ENCODE data around the gene RHBDF2.
"Not testable (repeated sequence)": the region's sequence is repeated elsewhere in the genome, so short reads cannot be mapped to it uniquely, and the experiment has no call there.

Gene RHBDF2

GRCh38 chr17:76528156-76528527 lies 26.9 kb upstream of the RHBDF2 start:
- no peak overlapping the region for H3K9ac ChIP-seq (ENCODE audit: low read length)
- no peaks in the 10 kb centered on the region for H3F3A ChIP-seq (ENCODE audit: insufficient read depth, low read length)
- no peaks in the 10 kb centered on the region for H4K20me1 ChIP-seq (ENCODE audit: insufficient read depth, low read length)
- peaks cover 62% of the 10 kb centered on the region for H3K27me3 ChIP-seq (replicated peaks; ENCODE audit: insufficient read depth, low read length)
- no peak overlapping the region for H3K27ac ChIP-seq (ENCODE audit: low read length)
- no peak overlapping the region for H3K4me2 ChIP-seq (ENCODE audit: low read depth, low read length)
- DNase-seq: no peak
- peaks cover 5% of the 10 kb centered on the region; the same call in 1 of the 2 replicates for H3K4me1 ChIP-seq (ENCODE audit: low read length)
- H3K9me2 ChIP-seq (replicated peaks; ENCODE audit: insufficient read depth, low read length): no peaks in the 10 kb centered on the region
- H2AFZ ChIP-seq (ENCODE audit: low read length): no peak overlapping the region
- H3K4me3 ChIP-seq (ENCODE audit: low read length): no peak overlapping the region
- no peaks in the 10 kb centered on the region for H3K79me2 ChIP-seq (ENCODE audit: low read length)
- H3K9me3 ChIP-seq (replicated peaks; ENCODE audit: insufficient read depth, low read length): no peaks in the 10 kb centered on the region
- no peaks in the 10 kb centered on the region for H3K36me3 ChIP-seq (replicated peaks; ENCODE audit: insufficient read depth, low read length)
- no peak for TF ChIP-seq CTCF (IDR thresholded peaks at IDR 0.05; ENCODE audit: low read length)
- no peak for TF ChIP-seq EZH2 (optimal IDR thresholded peaks at IDR 0.05; ENCODE audit: low read depth, low read length)
- no peak for TF ChIP-seq EZH2phosphoT487 (IDR thresholded peaks at IDR 0.05; ENCODE audit: low read length)

GRCh38 chr17:76527430-76528111 lies 26.3 kb upstream of the RHBDF2 start:
- TF ChIP-seq EZH2phosphoT487 (IDR thresholded peaks at IDR 0.05; ENCODE audit: low read length): no peak
- no peak for TF ChIP-seq EZH2 (optimal IDR thresholded peaks at IDR 0.05; ENCODE audit: low read depth, low read length)
- TF ChIP-seq CTCF (IDR thresholded peaks at IDR 0.05; ENCODE audit: low read length): no peak
- Histone ChIP-seq H3K4me1 (ENCODE audit: low read length) (peaks cover 5% of the 10 kb centered on the region; the same call in 1 of the 2 replicates), H3K27me3 (replicated peaks; ENCODE audit: insufficient read depth, low read length) (peaks cover 62% of the 10 kb centered on the region), H3K9me3 (replicated peaks; ENCODE audit: insufficient read depth, low read length) (no peaks in the 10 kb centered on the region), H3K27ac (ENCODE audit: low read length) (no peak overlapping the region), H3K9me2 (replicated peaks; ENCODE audit: insufficient read depth, low read length) (no peaks in the 10 kb centered on the region), H3K79me2 (ENCODE audit: low read length) (no peaks in the 10 kb centered on the region), H3K9ac (ENCODE audit: low read length) (no peak overlapping the region), H3F3A (ENCODE audit: insufficient read depth, low read length) (no peaks in the 10 kb centered on the region), H3K4me3 (ENCODE audit: low read length) (peak overlapping the region; percentile 20; the same call in 1 of the 2 replicates), H3K4me2 (ENCODE audit: low read depth, low read length) (peak overlapping the region; percentile 62; the same call in 1 of the 2 replicates), H3K36me3 (replicated peaks; ENCODE audit: insufficient read depth, low read length) (no peaks in the 10 kb centered on the region), H2AFZ (ENCODE audit: low read length) (0 out of 2 replicates have a peak overlapping the region, but pooled peaks have one; percentile 61), H4K20me1 (ENCODE audit: insufficient read depth, low read length) (no peaks in the 10 kb centered on the region)
- DNase-seq: no peak

- not testable (repeated sequence) for H3K36me3 ChIP-seq (replicated peaks; ENCODE audit: insufficient read depth, low read length); H4K20me1 ChIP-seq (ENCODE audit: insufficient read depth, low read length); H3K79me2 ChIP-seq (ENCODE audit: low read length); H3F3A ChIP-seq (ENCODE audit: insufficient read depth, low read length); H3K9me2 ChIP-seq (replicated peaks; ENCODE audit: insufficient read depth, low read length); H3K4me1 ChIP-seq (ENCODE audit: low read length); H3K9ac ChIP-seq (ENCODE audit: low read length); H3K4me3 ChIP-seq (ENCODE audit: low read length); H3K27ac ChIP-seq (ENCODE audit: low read length); H2AFZ ChIP-seq (ENCODE audit: low read length); H3K9me3 ChIP-seq (replicated peaks; ENCODE audit: insufficient read depth, low read length); DNase-seq
- Histone ChIP-seq H3K4me2 (ENCODE audit: low read depth, low read length) (peak overlapping the region; percentile 62; the same call in 1 of the 2 replicates), H3K27me3 (replicated peaks; ENCODE audit: insufficient read depth, low read length) (peaks cover 64% of the 10 kb centered on the region)
Measured at GRCh38 chr17:76527016-76527415, 25.8 kb upstream of the RHBDF2 start.

- H3K9me2 ChIP-seq (replicated peaks; ENCODE audit: insufficient read depth, low read length); H3K4me1 ChIP-seq (ENCODE audit: low read length); H3K4me2 ChIP-seq (ENCODE audit: low read depth, low read length); H4K20me1 ChIP-seq (ENCODE audit: insufficient read depth, low read length); H3K79me2 ChIP-seq (ENCODE audit: low read length); H3K4me3 ChIP-seq (ENCODE audit: low read length); DNase-seq; H3K9ac ChIP-seq (ENCODE audit: low read length); H3K27ac ChIP-seq (ENCODE audit: low read length); H3F3A ChIP-seq (ENCODE audit: insufficient read depth, low read length); H3K36me3 ChIP-seq (replicated peaks; ENCODE audit: insufficient read depth, low read length); H2AFZ ChIP-seq (ENCODE audit: low read length); H3K9me3 ChIP-seq (replicated peaks; ENCODE audit: insufficient read depth, low read length): not testable (repeated sequence)
- peaks cover 64% of the 10 kb centered on the region for H3K27me3 ChIP-seq (replicated peaks; ENCODE audit: insufficient read depth, low read length)
Measured at GRCh38 chr17:76525513-76525833, 24.2 kb upstream of the RHBDF2 start.

All from MM.1S (cell line).